Thoracic aorta (tissue), 2 donors: ENCODE measurements around the gene CREB3. TPM values are rescaled to one million over a fixed set of nuclear protein-coding genes. Genes with fewer than 3 reads are reported as not detected.

Experiments
- ATAC-seq: fragments of 150-250 bp; one replicate; pipeline ENCODE4 v1.8.0; 2017; ENCODE audit warnings: low read depth; ENCODE audit not compliant: insufficient number of reproducible peaks, low FRiP score
- DNase-seq: peaks from one replicate; pipeline ENCODE4 v3.0.0-alpha.2; 2020; ENCODE audit warnings: low spot score
- H3K27ac ChIP-seq, 2 donors: fragments of 200-600 bp; sonication (generic); 1 replicate in 1 of 2; 2 replicates in 1 of 2; pipeline ENCODE4 v1.5.1; 2016; ENCODE audit warnings: mild to moderate bottlenecking in 2 of 2, moderate library complexity in 2 of 2
- H3K27me3 ChIP-seq: fragments of 200-600 bp; sonication (generic); replicated peaks from 2 replicates; pipeline ENCODE4 v1.6.0; 2016; ENCODE audit warnings: mild to moderate bottlenecking; ENCODE audit not compliant: insufficient read depth
- H3K36me3 ChIP-seq: fragments of 200-600 bp; sonication (generic); one replicate; pipeline ENCODE4 v1.5.1; 2016
- H3K4me1 ChIP-seq, 2 donors: fragments of 200-600 bp; sonication (generic); 1 replicate in 1 of 2; 2 replicates in 1 of 2; pipeline versions ENCODE4 v1.5.1 to v1.6.0; 2016; ENCODE audit warnings: low read depth in 2 of 2, mild to moderate bottlenecking in 1 of 2; ENCODE audit not compliant: control insufficient read depth in 1 of 2
- H3K4me3 ChIP-seq: fragments of 200-600 bp; sonication (generic); 2 replicates; pipeline ENCODE4 v1.5.1; 2016; ENCODE audit warnings: mild to moderate bottlenecking
- H3K9me3 ChIP-seq: fragments of 200-600 bp; sonication (generic); 2 replicates; pipeline ENCODE4 v1.5.1; 2016
- total RNA-seq, 2 donors: library from RNA; depleted of rRNA; stranded (reverse); fragments of >200 nt; gene quantifications; one replicate each; pipeline versions ENCODE4 v1.1.0 to v1.2.3, GENCODE V29; 2016
- TF ChIP-seq, protein P1 (sequence below): fragments of 200-600 bp; sonication (generic); IDR thresholded peaks from one replicate; pipeline ENCODE4 v1.5.1; 2019; ENCODE audit warnings: antibody characterized with exemption

Gene CREB3
- total RNA-seq, 2 donors from 2014 or later: 46.0 to 62.4 TPM

- DNase-seq (peak; percentile 62), ATAC-seq (peak; percentile 47)
- TF ChIP-seq, protein P1, sequence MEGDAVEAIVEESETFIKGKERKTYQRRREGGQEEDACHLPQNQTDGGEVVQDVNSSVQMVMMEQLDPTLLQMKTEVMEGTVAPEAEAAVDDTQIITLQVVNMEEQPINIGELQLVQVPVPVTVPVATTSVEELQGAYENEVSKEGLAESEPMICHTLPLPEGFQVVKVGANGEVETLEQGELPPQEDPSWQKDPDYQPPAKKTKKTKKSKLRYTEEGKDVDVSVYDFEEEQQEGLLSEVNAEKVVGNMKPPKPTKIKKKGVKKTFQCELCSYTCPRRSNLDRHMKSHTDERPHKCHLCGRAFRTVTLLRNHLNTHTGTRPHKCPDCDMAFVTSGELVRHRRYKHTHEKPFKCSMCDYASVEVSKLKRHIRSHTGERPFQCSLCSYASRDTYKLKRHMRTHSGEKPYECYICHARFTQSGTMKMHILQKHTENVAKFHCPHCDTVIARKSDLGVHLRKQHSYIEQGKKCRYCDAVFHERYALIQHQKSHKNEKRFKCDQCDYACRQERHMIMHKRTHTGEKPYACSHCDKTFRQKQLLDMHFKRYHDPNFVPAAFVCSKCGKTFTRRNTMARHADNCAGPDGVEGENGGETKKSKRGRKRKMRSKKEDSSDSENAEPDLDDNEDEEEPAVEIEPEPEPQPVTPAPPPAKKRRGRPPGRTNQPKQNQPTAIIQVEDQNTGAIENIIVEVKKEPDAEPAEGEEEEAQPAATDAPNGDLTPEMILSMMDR: no peak
- peaks cover 20 to 44% of the 10 kb centered on the region in 2 donors for H3K4me1 ChIP-seq
- H3K36me3 ChIP-seq: peaks cover 40% of the 10 kb centered on the region
- no peaks in the 10 kb centered on the region for H3K27me3 ChIP-seq
- H3K27ac ChIP-seq: peak within 1 kb of the TSS; percentile 99 to 100
- no peaks in the 10 kb centered on the region for H3K9me3 ChIP-seq
- peak within 1 kb of the TSS; percentile 94 for H3K4me3 ChIP-seq
Observed at GRCh38 chr9:35689542-35690293, 42.7 kb upstream of the CREB3 start, which contains the start of gene TPM2. Gene TPM2, minus strand, starts transcription at chr9:35689925. Its CDS starts 108 bp downstream, at chr9:35689817.

- H3K4me1 ChIP-seq: peaks cover 19 to 43% of the 10 kb centered on the region in 2 donors
- no peak for DNase-seq
- TF ChIP-seq, protein P1: no peak
- peaks cover 35% of the 10 kb centered on the region for H3K36me3 ChIP-seq
- H3K4me3 ChIP-seq: peak overlapping the region; percentile 94
- H3K27me3 ChIP-seq: no peaks in the 10 kb centered on the region
- no peaks in the 10 kb centered on the region for H3K9me3 ChIP-seq
- no peak for ATAC-seq
- H3K27ac ChIP-seq: peak overlapping the region; percentile 99 to 100
Observed at GRCh38 chr9:35690294-35690613, 42.2 kb upstream of the CREB3 start.

DNA sequence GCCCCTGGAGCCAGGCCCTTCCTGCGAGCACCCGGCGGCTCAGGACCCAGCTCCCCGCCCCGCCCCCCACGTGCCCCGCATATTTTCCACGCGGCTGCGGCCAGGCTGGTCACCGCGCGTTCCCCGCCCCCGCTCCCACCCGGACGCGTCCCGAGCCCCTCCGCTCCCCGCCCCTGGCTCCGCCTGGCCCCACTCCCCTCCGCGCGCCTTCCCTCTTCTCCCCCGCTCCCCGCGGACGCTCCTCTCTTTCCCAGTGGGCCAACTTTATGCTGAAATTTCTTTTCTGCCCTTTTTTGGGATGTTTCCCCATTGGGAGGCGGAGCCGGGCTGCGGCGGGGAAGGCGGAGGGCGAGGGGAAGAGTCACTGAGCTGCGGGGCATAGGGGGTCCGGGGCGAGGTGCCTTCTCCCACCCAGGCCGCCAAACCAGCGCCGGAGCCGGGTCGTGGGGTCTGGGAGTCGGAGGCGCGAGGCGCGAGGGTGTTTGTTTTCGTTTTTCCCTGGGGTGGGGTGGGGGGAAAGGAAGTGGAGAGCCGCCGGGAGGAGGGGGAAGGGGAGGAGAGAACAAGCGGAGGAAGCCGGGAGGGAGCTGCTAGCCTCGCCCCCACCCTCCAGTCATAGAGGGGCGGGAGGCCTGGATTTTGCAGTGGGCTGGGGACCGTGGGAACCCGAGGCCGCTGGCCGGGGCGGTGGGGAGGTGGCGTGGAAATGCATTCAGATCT, 41.7 kb upstream of the CREB3 start:
- TF ChIP-seq, protein P1: no peak

GRCh38 chr9:35691334-35691650, 41.2 kb upstream of the CREB3 start:
- H3K4me1 ChIP-seq: peaks cover 28 to 48% of the 10 kb centered on the region in 2 donors
- H3K27ac ChIP-seq: peak overlapping the region; percentile 99 to 100
- H3K4me3 ChIP-seq: peak overlapping the region; percentile 94
- peaks cover 30% of the 10 kb centered on the region for H3K36me3 ChIP-seq
- DNase-seq (no peak), ATAC-seq (peak; percentile 1)
- TF ChIP-seq, protein P1: no peak
- no peaks in the 10 kb centered on the region for H3K27me3 ChIP-seq
- no peaks in the 10 kb centered on the region for H3K9me3 ChIP-seq

More for the DNA sequence above, 41.7 kb upstream of the CREB3 start:
- H3K27me3 ChIP-seq: no peaks in the 10 kb centered on the region
- H3K4me3 ChIP-seq: peak overlapping the region; percentile 94
- peak overlapping the region; percentile 99 to 100 for H3K27ac ChIP-seq
- peak; percentile 21 for ATAC-seq
- H3K4me1 ChIP-seq: peaks cover 22 to 43% of the 10 kb centered on the region in 2 donors
- no peaks in the 10 kb centered on the region for H3K9me3 ChIP-seq
- H3K36me3 ChIP-seq: peaks cover 32% of the 10 kb centered on the region
- DNase-seq: peak; percentile 70

GRCh38 chr9:35691757-35692301, 40.6 kb upstream of the CREB3 start:
- Histone ChIP-seq H3K36me3 (peaks cover 26% of the 10 kb centered on the region), H3K9me3 (no peaks in the 10 kb centered on the region), H3K27me3 (no peaks in the 10 kb centered on the region), H3K27ac (peak overlapping the region; percentile 99 to 100), H3K4me1 (peaks cover 32 to 53% of the 10 kb centered on the region in 2 donors), H3K4me3 (peak overlapping the region; percentile 94)
- peak; percentile 39 for DNase-seq
- peak; percentile 17 for ATAC-seq
- TF ChIP-seq, protein P1: no peak
